HCT116 (cell line): ENCODE data around the gene ELMOD1. TPM values are rescaled to one million over a fixed set of nuclear protein-coding genes. Genes with fewer than 3 reads are reported as not detected.
A peak's percentile ranks its signal among the peaks of the same experiment; 100 is the strongest.

Experiments
- ATAC-seq: fragments of 200-7000 bp; cut with Tn5 transposase; 2 replicates; pipeline ENCODE4 v1.9.1; 2020; ENCODE audit warnings: mild to moderate bottlenecking, moderate library complexity
- BruUV-seq: library from RNA; stranded (reverse); fragments of 400-500 nt; replicated peaks from 2 replicates; lab custom pipeline; 2021; lab: Mats Ljungman, UMichigan
- CTCF ChIA-PET: fragments of 300-600 bp; sonication (Branson Sonifier 250); formaldehyde crosslinking; loops from one replicate; lab custom pipeline; 2021; ENCODE audit warnings: antibody characterized with exemption; lab: Charles Lee
- POLR2A ChIA-PET: fragments of 300-600, 350-600 bp; sonication (Branson Sonifier 250); formaldehyde crosslinking; loops from one replicate; lab custom pipeline; 2021; ENCODE audit warnings: antibody characterized with exemption; lab: Charles Lee
- RAD21 ChIA-PET, 2 experiments: fragments of 300-600 bp; sonication (Branson Sonifier 250); formaldehyde crosslinking; loops; one replicate each; lab custom pipeline; 2023; ENCODE audit warnings: low total read pairs in 2 of 2; ENCODE audit not compliant: uncharacterized antibody in 2 of 2, unreplicated experiment in 2 of 2, low non-redundant PET in 1 of 2; lab: Charles Lee
- DNase-seq: peaks from one replicate; pipeline ENCODE4 v3.0.0-alpha.2; 2010; ENCODE audit warnings: low read depth, low spot score
- H2AFZ ChIP-seq: fragments of 200-600 bp; shearing (Covaris generic), sonication (generic); 2 replicates; pipeline ENCODE4 v1.6.1; 2017; ENCODE audit warnings: low read depth, mixed run types, mixed read lengths, antibody characterized with exemption, low read length; ENCODE audit not compliant: poor library complexity, severe bottlenecking
- H3K27ac ChIP-seq: 2 replicates; pipeline ENCODE4 v1.5.1; 2012; ENCODE audit warnings: low read depth, low read length
- H3K27me3 ChIP-seq: fragments of 200-600 bp; sonication (generic); 2 replicates; pipeline ENCODE4 v1.6.1; 2016; ENCODE audit warnings: mixed run types, low read length, mixed read lengths; ENCODE audit not compliant: insufficient read depth
- H3K36me3 ChIP-seq, 2 experiments: fragments of 200-500 bp in 1 of 2; fragments of 200-600 bp in 1 of 2; sonication (Bioruptor generic) in 1 of 2; sonication (generic) in 1 of 2; 2 replicates each; pipeline versions ENCODE4 v1.5.1 to v1.6.1; 2014 to 2016; ENCODE audit warnings: low read length in 2 of 2, inconsistent platforms in 1 of 2, mixed read lengths in 1 of 2, mixed run types in 1 of 2; ENCODE audit not compliant: insufficient read depth in 2 of 2, control insufficient read depth in 1 of 2
- H3K4me1 ChIP-seq, 2 experiments: fragments of 200-600 bp in 1 of 2; sonication (generic) in 1 of 2; 2 replicates each; pipeline versions ENCODE4 v1.5.1 to v1.6.1; 2012 to 2017; ENCODE audit warnings: low read length in 2 of 2, inconsistent platforms in 1 of 2, mild to moderate bottlenecking in 1 of 2, mixed read lengths in 1 of 2, mixed run types in 1 of 2, moderate library complexity in 1 of 2; ENCODE audit not compliant: insufficient read depth in 2 of 2, control insufficient read depth in 1 of 2
- H3K4me2 ChIP-seq: fragments of 200-600 bp; sonication (generic); 2 replicates; pipeline ENCODE4 v1.6.1; 2017; ENCODE audit warnings: mixed run types, low read length, mixed read lengths
- H3K4me3 ChIP-seq, 2 experiments: fragments of 200-600 bp in 1 of 2; sonication (generic) in 1 of 2; replicated peaks in 1 of 2; 2 replicates each; pipeline ENCODE4 v1.5.1; 2011 to 2016; ENCODE audit warnings: low read length in 2 of 2, control low read depth in 1 of 2, low read depth in 1 of 2, mild to moderate bottlenecking in 1 of 2, mixed read lengths in 1 of 2, mixed run types in 1 of 2
- H3K79me2 ChIP-seq: fragments of 200-600 bp; sonication (generic); 2 replicates; pipeline ENCODE4 v1.6.1; 2017; ENCODE audit warnings: mild to moderate bottlenecking, mixed run types, low read length, moderate library complexity, mixed read lengths; ENCODE audit not compliant: insufficient read depth
- H3K9ac ChIP-seq: fragments of 200-600 bp; sonication (generic); 2 replicates; pipeline ENCODE4 v1.6.1; 2016; ENCODE audit warnings: low read length, mixed read lengths
- H3K9me2 ChIP-seq: fragments of 200-600 bp; sonication (generic), shearing (Covaris generic); 2 replicates; pipeline ENCODE4 v1.6.1; 2017; ENCODE audit warnings: mixed run types, mild to moderate bottlenecking, moderate library complexity; ENCODE audit not compliant: insufficient read depth
- H3K9me3 ChIP-seq, 2 experiments: fragments of 200-500 bp in 1 of 2; fragments of 200-600 bp in 1 of 2; sonication (Bioruptor generic) in 1 of 2; sonication (generic) in 1 of 2; 2 replicates each; pipeline ENCODE4 v1.6.1; 2014 to 2017; ENCODE audit warnings: low read length in 2 of 2, mixed read lengths in 2 of 2, inconsistent platforms in 1 of 2, low read depth in 1 of 2, mild to moderate bottlenecking in 1 of 2, mixed run types in 1 of 2, moderate library complexity in 1 of 2; ENCODE audit not compliant: control insufficient read depth in 1 of 2, insufficient read depth in 1 of 2
- H4K20me1 ChIP-seq: fragments of 200-600 bp; sonication (generic), shearing (Covaris generic); 2 replicates; pipeline ENCODE4 v1.6.1; 2017; ENCODE audit warnings: mixed run types, mild to moderate bottlenecking, moderate library complexity; ENCODE audit not compliant: insufficient read depth
- CBX3 ChIP-seq: IDR thresholded peaks from 2 replicates; pipeline ENCODE4 v1.6.1; 2012; ENCODE audit warnings: low read depth
- POLR2AphosphoS5 ChIP-seq: IDR thresholded peaks from 2 replicates; pipeline ENCODE4 v1.6.1; 2011; ENCODE audit warnings: mild to moderate bottlenecking, low read depth, low read length, moderate library complexity
- REST ChIP-seq: IDR thresholded peaks from 2 replicates; pipeline ENCODE4 v1.6.1; 2012; ENCODE audit warnings: low read depth
- SIN3A ChIP-seq: IDR thresholded peaks from 2 replicates; pipeline ENCODE4 v1.6.1; 2012; ENCODE audit warnings: low read depth
- ZFX ChIP-seq: fragments of 450-650 bp; IDR thresholded peaks from 2 replicates; pipeline ENCODE4 v1.6.1; 2017
- ZNF274 ChIP-seq: fragments of 200-500 bp; sonication (Bioruptor generic); IDR thresholded peaks from 2 replicates; pipeline ENCODE4 v1.6.1; 2014; ENCODE audit warnings: mild to moderate bottlenecking, low read depth, low read length, inconsistent platforms
- intact Hi-C: fragments of 100-400 bp; cut with micrococcal nuclease; formaldehyde crosslinking; loops from 2 replicates; pipeline ENCODE4 v1.10.0; 2022
- total RNA-seq: library from RNA; stranded (reverse); gene quantifications from one replicate; pipeline ENCODE4 v1.2.1, GENCODE V29; 2021; ENCODE audit not compliant: unreplicated experiment

The ELMOD1 gene
- total RNA-seq, 1 experiment from 2014 or later: 2.9 TPM

- Histone ChIP-seq H3K27me3 (no peaks in the 10 kb centered on the region), H2AFZ (no peak overlapping the region), H4K20me1 (no peaks in the 10 kb centered on the region), H3K9me2 (no peaks in the 10 kb centered on the region), H3K4me2 (no peak overlapping the region), H3K4me1 (0 out of 4 replicates have a peak, but pooled peaks cover 0 to 4% of the 10 kb centered on the region in 2 experiments), H3K36me3 (no peaks in the 10 kb centered on the region), H3K9me3 (no peaks in the 10 kb centered on the region), H3K4me3 (no peak overlapping the region), H3K79me2 (no peaks in the 10 kb centered on the region), H3K9ac (no peak overlapping the region), H3K27ac (no peak overlapping the region)
- no peak for DNase-seq
- TF ChIP-seq ZNF274: no peak
- TF ChIP-seq POLR2AphosphoS5: no peak
- TF ChIP-seq REST: no peak
- no peak for TF ChIP-seq CBX3
- TF ChIP-seq ZFX: 0 out of 2 replicates have a peak, but pooled peaks have one; percentile 16
- no peak for TF ChIP-seq SIN3A
- CTCF ChIA-PET: no interaction called here
- RAD21 ChIA-PET: no interaction called here
- no TSS peak for BruUV-seq
- no peak for ATAC-seq
- POLR2A ChIA-PET: no interaction called here
- intact Hi-C loops: no loop called here
Observed at GRCh38 chr11:107666911-107667613, 76.1 kb downstream of the ELMOD1 start.
